Measurements from ENCODE around the gene MTMR11. TPM values are rescaled to one million over a fixed set of nuclear protein-coding genes. Genes with fewer than 3 reads are reported as not detected.

The MTMR11 gene
- total RNA-seq, 1 donor from 2014 or later: 6.1 TPM

- peaks cover 2% of the 10 kb centered on the region for H3K27me3 Mint-ChIP-seq
- H3K4me3 Mint-ChIP-seq: no peak overlapping the region
- H3K9me3 Mint-ChIP-seq: no peaks in the 10 kb centered on the region
- H3K27ac Mint-ChIP-seq: no peak overlapping the region
- peaks cover 19% of the 10 kb centered on the region for H3K4me1 Mint-ChIP-seq
- intact Hi-C loops (cut with micrococcal nuclease): no loop called here
- peak; percentile 80 for DNase-seq
- peaks cover 2% of the 10 kb centered on the region for H3K36me3 Mint-ChIP-seq (ENCODE audit: low read depth)
These were observed 52.0 kb downstream of the MTMR11 start for GRCh38 chr1:149884433-149885338.

DNA sequence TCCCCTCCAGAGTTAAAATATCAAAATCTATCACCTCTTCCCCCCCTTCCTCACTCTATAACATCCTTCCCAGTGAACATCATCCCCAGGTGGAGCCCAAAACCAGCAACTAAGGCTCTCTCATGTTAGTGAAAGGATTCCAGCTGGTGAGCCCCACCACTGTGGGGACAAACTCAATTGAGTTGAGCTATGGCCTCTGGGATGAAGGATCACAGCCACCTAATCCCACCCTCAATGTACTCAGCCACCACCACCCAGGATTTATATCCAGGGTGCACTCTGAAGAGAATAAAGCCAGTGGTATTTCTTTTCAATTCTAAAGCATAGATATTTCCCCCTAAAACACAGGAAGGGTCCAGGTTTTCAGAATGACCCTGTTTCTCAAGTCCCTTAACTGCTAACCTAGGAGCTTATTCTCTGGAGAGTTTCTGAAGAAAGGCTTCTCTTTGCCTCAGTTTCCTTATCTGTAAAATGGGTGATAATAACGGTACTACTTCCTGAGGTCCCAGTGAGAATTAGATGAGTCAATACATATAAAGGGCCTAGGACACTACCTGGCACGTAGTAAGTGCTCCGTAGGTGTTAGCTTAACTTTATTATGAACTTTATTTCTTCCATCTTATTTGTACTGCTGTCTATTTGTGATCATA lies 53.0 kb downstream of the MTMR11 start:
- Mint-ChIP-seq H3K36me3 (ENCODE audit: low read depth) (peaks cover 2% of the 10 kb centered on the region), H3K4me3 (no peak overlapping the region), H3K4me1 (peaks cover 26% of the 10 kb centered on the region), H3K27ac (peak overlapping the region; percentile 72), H3K27me3 (peaks cover 2% of the 10 kb centered on the region), H3K9me3 (no peaks in the 10 kb centered on the region)
- peak; percentile 59 for DNase-seq
- intact Hi-C loops (cut with micrococcal nuclease): no loop called here

GRCh38 chr1:149881876-149882275 lies 54.8 kb downstream of the MTMR11 start:
- intact Hi-C loops (cut with micrococcal nuclease): no loop called here
- peak overlapping the region; percentile 17 for H3K27ac Mint-ChIP-seq
- H3K9me3 Mint-ChIP-seq: no peaks in the 10 kb centered on the region
- peak; percentile 57 for DNase-seq
- no peaks in the 10 kb centered on the region for H3K27me3 Mint-ChIP-seq
- no peak overlapping the region for H3K4me3 Mint-ChIP-seq
- peaks cover 27% of the 10 kb centered on the region for H3K4me1 Mint-ChIP-seq
- H3K36me3 Mint-ChIP-seq (ENCODE audit: low read depth): peaks cover 2% of the 10 kb centered on the region

DNA sequence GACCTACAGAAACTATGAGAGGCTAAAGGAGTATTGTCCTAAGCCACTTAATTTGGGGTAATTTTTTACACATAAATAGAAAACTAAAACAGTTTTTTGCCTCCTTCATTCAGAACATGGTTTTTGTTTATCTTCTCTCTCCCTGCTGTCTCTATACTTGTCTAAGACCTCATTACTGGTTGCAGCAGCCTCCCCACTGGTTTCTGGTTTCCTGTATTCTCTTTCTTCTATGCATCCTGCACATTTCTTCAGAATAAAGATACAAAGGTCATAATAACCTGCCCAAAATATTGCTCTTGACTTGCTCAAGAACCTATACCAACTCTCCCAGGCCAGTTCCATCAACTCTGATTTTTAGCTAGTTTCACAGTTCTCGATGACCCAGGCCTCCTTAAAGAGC lies 57.1 kb downstream of the MTMR11 start:
- no peaks in the 10 kb centered on the region for H3K9me3 Mint-ChIP-seq
- intact Hi-C loops (cut with micrococcal nuclease): no loop called here
- peak; percentile 78 for DNase-seq
- peaks cover 27% of the 10 kb centered on the region for H3K4me1 Mint-ChIP-seq
- H3K27ac Mint-ChIP-seq: peak overlapping the region; percentile 20
- H3K27me3 Mint-ChIP-seq: no peaks in the 10 kb centered on the region
- H3K36me3 Mint-ChIP-seq (ENCODE audit: low read depth): peaks cover 2% of the 10 kb centered on the region
- peak overlapping the region; percentile 19 for H3K4me3 Mint-ChIP-seq

Other genes with a start within 250 kb of the MTMR11 start
- not detected in 2 replicates for gene FCGR1A, start 154.2 kb downstream of the MTMR11 start, total RNA-seq
- gene BOLA1, start 37.3 kb downstream of the MTMR11 start, total RNA-seq: 25.8 and 26.6 TPM in 2 replicates
- 18.0 and 18.9 TPM in 2 replicates for gene SV2A, start 19.0 kb downstream of the MTMR11 start, total RNA-seq
- gene SF3B4, start 9.1 kb downstream of the MTMR11 start, total RNA-seq: 124 and 131 TPM in 2 replicates
- gene OTUD7B, start 73.8 kb upstream of the MTMR11 start, total RNA-seq: 36.1 and 38.8 TPM in 2 replicates
- 20.8 and 21.0 TPM in 2 replicates for gene VPS45, start 130.9 kb upstream of the MTMR11 start, total RNA-seq
- gene PLEKHO1, start 213.0 kb upstream of the MTMR11 start, total RNA-seq: 25.2 and 26.4 TPM in 2 replicates

Measured in activated CD4-positive, alpha-beta T cell treated with anti-CD3 and anti-CD28 coated beads, Interleukin-2, amount 10 ng/mL, durations not matched to agents 24 days and 14 days (primary cell).